ENCODE results near the gene TLL2. TPM values are rescaled to one million over a fixed set of nuclear protein-coding genes. Genes with fewer than 3 reads are reported as not detected.

The TLL2 gene
- total RNA-seq, 1 donor from 2014 or later, result under 0.01 TPM

DNA sequence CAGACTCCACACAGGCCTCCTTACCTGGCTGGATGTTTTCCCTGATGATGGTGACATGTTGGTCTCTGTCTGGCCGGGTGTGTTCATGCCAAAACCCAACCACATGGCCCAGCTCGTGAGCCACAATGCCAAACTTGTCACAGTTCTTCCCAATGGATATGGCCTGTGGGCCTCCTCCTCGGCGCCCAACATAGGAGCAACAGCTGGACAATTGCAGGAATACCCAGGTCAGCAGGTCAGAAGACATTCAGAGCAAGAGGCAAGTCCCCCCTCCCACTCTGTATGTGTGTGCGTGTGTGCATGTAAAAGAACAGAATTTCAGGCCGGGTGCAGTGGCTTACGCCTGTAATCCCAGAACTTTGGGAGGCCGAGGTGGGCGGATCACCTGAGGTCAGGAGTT is 91.2 kb downstream of the TLL2 start:
- no peak for DNase-seq (ENCODE audit: low read depth in 2 of 2)

DNA sequence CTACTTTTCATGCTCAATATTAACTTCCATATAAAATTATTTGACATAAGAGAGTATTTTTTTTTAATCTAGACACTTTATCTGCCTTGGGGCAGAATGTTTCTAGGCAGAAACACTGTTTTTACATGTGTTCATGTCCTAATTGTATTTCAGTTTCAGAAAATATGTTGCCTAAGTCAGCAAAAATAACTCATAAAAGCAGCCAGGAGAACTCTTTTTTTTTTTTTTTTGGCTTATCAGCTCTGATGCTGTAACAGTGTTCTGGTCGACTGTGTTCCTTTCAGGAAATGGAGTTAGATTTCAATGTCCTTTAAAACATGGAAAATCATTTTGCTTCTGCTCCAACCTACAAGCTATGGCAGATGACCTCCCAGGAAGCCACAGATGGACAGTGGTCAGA is 91.7 kb downstream of the TLL2 start:
- DNase-seq (ENCODE audit: low read depth in 2 of 2), result no peak

DNA sequence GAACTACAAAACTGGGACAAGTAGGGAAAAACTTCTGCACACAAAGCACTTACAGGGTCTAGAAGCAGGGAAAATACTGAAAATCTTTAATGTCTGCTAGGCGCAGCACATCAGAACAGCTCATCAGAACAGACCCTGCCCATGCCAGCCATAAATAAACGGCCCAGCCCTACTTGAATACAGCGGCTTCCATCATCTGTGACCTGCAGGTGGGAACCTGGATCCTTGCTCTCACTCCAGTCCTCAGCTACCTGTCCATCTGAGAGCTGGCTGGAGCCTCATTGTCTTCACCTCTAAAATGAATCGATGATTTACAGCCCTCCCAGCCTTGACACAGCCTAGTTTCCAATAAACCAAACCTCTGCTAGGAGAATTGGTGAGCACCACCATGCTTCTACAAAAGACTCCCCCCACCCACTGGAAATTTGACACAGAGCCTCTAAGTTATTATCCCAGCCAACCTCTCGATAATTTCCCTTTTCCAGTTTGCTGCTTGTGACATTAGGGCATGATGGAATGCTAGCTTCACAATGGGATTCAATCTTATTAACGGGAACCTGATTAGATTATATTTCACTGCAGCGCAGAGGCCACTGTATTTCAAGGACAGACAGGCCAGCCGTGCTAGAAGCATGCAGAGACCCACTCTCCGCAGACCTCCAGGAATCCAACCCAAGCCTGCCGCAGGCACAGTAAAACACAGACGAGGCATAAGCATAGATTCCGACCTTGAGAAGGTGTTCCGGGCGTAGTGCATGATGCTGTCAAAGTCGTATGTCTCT is 93.3 kb downstream of the TLL2 start:
- DNase-seq (ENCODE audit: low read depth in 2 of 2), result no peak

DNA sequence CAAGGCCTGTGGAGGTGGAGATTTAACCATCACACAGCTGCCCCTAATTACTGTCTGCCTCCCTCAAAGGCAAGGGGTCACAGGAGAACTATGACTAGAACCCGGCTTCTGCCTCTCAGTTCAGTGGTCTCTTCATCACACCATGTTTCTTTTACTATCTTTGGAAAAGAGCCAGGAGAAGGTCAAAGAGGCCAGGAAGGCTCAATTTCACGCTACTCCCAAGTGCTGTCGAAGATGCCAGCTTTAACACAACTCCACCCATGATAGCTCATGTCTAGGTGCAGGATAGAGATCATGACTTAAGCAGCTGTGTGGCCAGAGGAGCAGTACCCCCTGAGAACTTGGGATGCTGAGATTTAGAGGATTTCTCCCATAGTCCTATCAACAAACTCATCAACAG is 94.4 kb downstream of the TLL2 start:
- DNase-seq (ENCODE audit: low read depth in 2 of 2), result no peak

DNA sequence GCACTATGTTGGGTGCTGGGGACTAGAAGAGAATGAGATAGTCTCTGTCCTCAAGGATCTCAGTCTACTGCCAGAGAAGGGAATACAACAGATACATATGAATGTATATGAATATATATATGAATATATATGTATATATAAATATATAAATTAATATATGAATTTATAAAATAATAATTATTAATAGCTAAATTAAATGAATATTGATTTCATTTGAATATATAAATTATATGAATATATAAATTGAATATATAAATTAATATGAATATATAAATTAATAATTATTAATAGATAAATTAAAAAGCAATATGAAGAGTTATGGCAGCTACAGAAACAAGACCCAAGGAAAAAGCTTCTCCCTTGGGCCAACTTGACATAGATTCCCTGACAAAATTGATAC is 95.1 kb downstream of the TLL2 start:
- no peak for DNase-seq (ENCODE audit: low read depth in 2 of 2)

DNA sequence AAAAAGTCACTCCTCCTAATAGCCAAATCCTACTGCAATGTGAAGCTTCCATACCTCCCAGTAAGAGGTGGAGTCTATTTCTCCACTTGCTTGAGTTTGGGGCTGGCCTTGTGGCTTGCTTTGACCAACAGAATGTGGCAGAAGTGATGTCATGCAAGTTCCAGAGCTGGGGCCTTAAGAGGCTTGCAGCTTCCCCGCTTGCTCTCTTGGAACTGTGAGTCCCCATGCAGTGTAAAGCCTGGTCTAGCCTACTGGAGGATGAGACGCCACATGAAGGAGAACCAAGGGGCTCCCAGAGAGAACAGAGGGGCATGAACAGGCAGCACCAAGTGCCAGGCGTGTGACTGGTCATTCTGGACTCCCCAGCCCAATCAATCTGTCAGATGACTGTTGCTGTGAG is 96.3 kb downstream of the TLL2 start:
- DNase-seq (ENCODE audit: low read depth in 2 of 2), result no peak

DNA sequence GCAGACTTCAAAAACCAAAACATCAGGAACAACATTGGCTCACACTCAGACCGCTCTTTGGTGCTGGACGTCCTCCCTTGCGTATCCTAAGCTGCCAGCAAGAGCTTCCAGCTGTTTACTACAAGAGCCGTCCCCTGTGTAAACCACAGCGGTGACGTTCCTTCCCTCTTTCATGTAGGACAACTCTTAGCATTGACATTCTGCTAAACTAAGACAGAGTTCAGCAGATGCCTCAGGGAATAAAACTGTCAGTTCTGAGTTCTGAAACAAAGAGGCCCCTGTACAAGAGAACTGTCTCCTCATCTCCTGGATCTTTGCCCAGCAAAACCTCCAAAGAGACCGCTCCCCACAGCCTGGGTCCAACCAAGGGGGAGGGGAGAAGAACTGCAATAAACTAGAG is 97.1 kb downstream of the TLL2 start:
- DNase-seq (ENCODE audit: low read depth in 2 of 2), result no peak

DNA sequence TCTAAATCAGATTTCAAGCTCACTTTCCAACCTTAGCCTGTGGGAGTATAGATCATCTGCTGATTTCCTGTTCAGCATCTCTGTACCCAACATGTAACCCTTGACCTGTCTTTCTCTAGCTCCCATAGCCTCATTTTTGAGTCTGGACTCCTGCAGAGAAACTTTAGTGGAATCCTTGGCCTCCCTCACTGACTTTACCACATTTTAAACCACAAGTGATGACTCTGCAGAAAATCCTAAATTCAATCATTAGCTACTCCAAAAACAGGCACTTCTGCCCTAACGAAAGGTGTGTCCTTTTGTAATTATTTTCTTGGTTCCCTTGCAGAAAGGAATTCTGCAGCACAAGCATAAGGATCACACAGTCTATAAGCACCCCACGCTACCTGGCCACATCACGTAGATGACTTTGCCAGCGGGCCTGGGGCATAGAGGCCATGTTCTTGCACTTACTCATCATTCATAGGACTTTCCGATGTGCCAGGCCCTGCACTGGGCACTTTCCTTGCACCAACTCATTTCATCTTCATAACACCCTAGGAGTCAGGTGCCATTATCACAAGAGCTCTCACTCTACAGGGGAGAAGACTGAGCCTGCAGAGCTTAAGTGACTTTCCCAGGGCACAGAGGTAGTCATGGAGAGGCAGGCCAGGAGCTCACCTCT is 97.7 kb downstream of the TLL2 start:
- DNase-seq (ENCODE audit: low read depth in 2 of 2), result no peak

DNA sequence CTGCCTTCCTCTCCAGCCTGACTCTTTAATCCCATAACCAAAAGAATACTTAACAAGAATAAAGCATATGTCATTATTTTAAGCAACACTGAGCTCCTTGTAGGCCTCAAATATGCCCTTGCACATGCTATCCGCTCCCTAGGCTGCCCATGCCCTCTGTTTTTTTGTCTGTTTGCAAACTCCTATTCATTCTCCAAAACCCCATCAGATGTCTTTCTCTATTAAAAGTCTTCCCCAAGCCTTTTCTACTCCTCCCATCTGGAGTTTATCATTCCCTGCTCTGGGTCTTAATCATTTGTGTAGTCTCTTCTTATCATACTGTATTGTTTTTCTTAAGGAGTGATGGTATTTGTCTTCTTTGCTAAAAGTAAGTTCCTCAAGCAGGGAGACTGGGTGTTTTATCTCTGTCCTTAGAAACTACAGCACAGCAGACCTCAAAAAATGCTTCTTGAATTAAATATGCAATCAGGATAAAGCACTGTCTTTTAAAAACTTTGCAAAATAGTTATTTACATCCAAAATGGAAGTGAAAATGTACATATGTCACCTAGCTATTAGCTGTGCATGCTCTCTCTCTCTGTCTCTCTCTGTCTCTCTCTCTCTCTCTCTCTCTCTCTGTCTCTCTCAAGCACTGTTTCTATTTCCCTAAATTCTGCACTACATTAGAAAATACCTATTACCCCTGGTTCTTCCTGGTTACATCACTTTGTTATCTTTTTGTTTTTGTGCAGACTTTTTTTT is 98.4 kb downstream of the TLL2 start:
- DNase-seq (ENCODE audit: low read depth in 2 of 2), result no peak

DNA sequence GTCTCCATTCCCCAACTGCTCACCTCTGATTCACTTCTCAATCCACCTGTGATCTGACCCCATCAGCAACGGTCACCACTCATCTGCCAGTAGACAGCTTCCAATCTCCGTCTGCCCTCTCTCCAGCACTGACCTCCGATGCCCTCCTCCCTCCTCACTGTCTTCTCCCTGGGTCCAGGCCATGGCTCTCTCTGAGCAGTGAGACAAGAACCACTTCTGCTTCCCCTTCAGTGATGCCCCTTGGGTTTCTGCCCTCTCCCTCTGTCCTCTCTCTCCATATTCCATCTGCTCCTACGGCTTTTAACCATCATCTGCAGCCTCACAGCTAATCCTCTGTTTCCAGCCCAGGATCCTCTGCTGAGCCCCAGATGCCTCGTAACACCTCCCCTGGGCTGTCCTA is 99.4 kb downstream of the TLL2 start:
- no peak for DNase-seq (ENCODE audit: low read depth in 2 of 2)

DNA sequence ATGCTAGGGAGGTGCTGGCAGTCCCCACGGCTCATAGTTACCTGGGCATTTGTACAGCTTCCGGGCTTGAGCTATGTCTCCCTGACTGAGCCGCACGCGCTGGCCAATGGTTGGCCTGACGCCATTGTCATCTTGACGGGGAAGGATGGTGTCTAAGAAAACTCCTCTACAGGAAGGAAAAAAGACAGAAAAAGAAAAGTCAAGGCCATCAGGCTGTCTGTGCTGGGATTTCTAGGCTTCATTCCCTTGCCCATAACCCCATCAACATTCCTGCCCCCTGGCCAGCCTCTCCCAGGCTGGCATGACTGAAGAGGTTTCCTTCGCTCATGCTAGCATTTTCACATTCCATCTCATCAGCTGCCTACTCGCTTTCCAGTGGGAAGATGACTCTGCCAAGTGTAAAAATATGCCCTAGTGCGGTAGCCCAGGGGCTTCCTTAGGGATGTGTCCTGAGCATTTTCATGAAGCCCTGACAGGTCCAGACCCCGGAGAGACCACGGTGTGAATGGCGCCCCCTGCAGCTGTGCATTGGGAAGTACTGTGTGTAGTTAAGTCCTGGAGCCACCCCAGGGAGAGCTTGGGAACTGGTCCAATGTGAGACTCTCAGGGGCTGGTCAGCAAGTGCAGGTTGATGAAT is 100.5 kb downstream of the TLL2 start:
- DNase-seq (ENCODE audit: low read depth in 2 of 2), result no peak

DNA sequence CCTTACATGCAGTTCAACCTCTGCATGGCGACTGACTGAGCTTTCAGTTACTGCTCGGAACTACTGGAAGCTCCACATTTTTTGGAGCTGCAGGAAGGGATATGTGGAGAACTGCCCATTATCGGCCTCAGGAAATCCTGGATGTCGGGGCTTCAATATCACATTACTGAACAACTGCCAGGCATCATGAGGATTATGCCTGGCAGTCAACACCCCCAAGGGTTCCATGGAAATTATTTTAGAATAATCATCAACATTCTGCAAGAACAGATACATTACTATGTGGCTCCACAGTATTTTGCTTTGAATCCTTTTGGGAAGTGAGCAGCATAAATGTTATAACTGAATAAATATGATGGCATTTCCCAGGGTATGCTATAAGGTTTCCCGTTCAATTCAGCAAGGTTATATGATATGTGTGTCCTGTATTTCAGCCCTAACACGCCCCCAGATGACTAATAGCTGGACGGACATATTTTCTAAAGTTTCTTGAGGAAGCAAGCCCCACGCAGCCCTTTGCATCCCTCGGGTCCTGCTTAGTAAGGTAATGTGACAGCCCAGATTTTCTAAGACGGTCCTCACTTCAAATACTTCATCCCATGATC is 101.9 kb downstream of the TLL2 start:
- DNase-seq (ENCODE audit: low read depth in 2 of 2), result peak in 1 of 2 donors; percentile 16

DNA sequence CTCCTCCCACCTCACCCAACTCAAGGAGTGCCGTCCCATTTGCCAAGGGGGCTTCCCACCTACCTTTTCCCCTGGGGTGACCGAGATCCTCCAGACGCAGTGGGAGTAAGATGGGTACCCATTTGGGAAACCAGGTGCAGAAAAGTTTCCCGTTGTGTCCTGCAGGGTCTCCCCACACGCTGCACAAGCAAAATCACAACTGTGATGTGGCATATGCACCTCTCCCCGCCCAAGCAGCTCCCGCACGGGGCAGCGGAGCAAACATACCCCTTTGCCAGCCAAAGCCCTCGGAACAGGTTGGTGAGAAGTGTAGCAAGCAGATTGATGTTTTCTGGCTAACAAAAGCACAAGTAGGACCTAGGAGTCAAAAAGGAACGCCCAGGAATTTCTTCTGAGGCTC is 103.4 kb downstream of the TLL2 start:
- no peak for DNase-seq (ENCODE audit: low read depth in 2 of 2)

DNA sequence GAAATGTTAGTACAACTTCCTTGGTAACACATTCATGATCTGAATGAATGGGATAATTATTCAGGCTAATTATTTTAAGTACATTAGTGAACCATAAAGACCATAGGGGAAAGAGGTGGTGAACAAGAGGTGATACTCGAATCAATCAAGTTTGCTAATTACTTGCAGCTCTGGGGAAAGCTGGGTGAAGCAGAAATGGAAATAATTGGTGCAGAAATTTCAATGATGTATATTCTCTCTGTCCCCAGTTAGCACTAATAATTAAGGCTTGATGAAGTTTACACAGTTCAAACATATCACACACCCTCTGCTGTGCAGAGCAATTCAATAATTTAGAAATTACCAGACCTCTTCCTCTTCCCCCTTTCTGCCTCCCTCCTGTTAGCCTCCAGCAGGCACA is 105.5 kb downstream of the TLL2 start:
- DNase-seq (ENCODE audit: low read depth in 2 of 2), result no peak

DNA sequence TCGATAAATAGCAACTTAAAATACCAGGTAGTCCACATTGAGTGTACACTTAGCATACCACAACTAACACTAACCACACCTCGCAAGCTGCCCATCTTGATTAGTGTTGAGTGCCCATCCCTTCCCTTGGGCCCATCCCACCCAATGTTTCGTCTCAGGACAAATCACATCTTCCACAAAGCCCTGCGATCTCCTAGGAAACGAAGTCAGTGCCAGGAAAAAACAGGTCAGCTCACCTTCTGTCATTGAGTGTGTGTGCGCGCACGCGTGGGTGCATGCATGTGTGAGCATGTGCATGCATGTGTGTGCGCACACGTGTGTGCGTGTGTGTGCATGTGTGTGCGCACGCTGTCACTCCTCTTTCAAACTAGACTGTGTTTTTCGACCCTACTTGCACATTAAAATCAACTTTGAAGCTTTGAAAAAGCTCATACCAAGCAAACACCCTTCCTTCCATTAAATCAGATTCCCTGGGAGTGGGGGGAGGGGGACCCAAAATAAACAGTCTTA is 106.1 kb downstream of the TLL2 start:
- no peak for DNase-seq (ENCODE audit: low read depth in 2 of 2)

DNA sequence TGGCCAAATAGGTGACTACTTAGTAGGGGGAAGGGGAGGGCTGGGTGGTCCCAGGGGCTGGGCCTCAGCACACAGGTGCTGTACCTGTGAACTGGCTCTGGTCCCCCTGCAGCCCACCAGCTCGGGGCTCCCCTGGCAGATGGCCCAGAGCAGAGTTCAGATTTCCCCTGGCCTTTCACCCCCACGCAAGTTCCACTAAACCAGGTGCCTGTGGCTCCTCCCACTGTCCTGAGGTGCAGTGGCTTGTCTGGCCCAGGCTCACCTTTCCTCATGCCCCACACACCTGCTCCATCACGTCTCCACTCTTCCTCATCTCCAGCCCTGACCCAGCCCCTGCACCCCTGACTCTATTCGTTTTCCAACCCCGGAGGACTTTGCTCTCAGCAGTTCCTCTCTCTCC is 107.6 kb downstream of the TLL2 start:
- no peak for DNase-seq (ENCODE audit: low read depth in 2 of 2)

DNA sequence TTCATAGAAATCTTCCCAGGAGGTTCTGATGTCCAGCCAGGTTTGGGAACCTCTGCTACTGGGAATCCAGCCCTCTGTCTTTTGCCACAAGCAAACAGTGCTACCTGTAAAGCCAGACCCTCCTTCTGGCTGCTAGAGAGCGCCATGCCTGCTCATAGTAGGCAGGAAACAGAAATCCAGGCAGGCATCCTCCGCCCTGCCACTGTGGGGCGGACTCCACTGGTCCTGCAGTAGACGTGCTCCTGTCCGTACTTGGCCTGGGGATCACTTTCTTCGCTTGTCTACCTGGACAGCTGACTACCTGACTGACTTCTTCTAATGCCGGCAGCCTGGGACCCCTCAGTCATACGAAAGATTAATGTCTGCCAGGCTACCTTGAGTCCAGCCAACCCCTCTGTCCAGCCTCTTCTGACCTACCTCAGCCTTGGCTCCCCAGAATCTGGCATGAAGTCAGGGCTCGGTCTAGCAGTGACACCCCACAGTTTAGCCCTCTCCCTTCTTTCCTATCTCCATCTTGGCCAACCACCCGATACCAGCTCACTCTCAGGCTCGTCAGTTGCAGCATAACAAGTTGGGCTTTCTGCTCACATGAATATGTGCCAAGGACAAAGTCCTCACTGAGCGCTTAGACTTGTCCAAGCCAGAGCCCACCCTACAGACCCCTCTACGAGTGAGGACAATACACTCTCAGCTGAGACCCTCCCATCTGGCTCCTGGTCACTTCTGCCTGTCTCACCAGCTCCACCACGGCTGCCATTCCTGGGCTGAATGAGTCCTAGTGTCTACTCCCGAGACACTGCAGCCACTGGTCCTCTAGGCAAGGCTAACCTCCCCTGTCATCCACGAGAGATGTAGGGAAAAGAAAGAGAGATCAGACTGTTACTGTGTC is 111.1 kb downstream of the TLL2 start:
- no peak for DNase-seq (ENCODE audit: low read depth in 2 of 2)

DNA sequence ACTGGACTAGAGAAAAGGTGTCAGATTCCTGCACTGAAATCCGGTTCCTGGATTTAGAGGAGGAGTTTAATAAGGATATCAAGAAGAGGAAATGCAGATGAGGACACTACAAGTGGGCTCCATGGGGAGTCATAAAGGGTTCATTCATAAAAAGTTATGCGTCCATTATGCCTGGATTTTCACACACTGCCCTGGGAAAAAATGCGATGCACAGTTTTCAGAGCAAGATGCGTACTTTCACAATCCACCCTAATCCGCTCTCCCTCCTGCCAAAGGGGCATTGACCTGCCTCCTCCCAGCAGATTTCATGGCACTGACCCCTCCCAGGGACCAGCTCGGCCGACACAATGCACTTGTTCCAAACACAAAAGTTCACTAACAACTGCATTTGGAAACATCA is 112.7 kb downstream of the TLL2 start:
- no peak for DNase-seq (ENCODE audit: low read depth in 2 of 2)

DNA sequence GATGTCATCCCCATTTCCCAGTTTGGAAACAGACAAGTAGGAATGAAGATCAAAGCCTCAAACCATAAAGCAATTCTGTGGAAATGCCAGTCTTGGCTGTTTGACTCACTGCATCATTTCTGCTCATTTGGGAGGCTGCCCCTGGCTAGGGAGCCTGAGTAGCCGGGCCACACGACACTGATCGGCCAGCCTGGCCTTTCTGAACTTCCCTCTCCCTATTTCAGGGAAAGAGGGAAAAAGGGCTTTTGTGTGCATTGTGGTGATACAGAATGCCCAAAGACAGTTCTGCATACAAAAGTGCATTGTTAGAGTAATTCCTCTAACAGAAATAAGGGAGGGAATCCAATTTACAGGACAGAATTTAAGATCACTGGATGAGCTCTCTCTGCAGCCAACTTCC is 113.3 kb downstream of the TLL2 start:
- DNase-seq (ENCODE audit: low read depth in 2 of 2), result no peak

DNA sequence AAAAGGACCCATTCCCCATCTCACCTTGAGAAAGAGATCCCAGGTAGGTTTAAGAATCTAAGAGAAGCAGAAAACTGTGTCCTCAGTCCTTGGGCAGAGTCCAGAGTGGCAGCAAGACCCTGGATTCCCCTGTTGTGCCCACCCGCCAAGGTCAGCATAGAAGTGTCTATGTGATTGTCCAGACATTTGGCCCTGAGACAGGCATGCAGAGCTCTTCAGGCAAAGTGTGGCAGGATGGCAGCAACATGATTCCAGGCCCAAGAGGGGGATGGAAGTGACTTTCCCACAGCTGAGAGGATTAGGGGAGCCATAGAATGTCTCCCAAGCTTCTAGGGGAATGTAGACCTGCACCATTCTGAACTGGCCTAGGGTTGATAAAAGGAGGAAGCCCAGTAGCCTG is 115.8 kb downstream of the TLL2 start:
- DNase-seq (ENCODE audit: low read depth in 2 of 2), result no peak
